GM19239 (cell line): ENCODE data around the gene AOX1.
"Not testable (repeated sequence)": the region's sequence is repeated elsewhere in the genome, so short reads cannot be mapped to it uniquely, and the experiment has no call there.

Source experiments
- DNase-seq: peaks from one replicate; pipeline ENCODE4 v3.0.0; 2011; ENCODE audit warnings: low spot score; ENCODE audit not compliant: insufficient read length
- FAIRE-seq: peaks from 2 replicates; lab custom pipeline; 2011; peaks lifted over from hg19 to GRCh38; lab: Jason Lieb, UNC

The AOX1 gene

DNA sequence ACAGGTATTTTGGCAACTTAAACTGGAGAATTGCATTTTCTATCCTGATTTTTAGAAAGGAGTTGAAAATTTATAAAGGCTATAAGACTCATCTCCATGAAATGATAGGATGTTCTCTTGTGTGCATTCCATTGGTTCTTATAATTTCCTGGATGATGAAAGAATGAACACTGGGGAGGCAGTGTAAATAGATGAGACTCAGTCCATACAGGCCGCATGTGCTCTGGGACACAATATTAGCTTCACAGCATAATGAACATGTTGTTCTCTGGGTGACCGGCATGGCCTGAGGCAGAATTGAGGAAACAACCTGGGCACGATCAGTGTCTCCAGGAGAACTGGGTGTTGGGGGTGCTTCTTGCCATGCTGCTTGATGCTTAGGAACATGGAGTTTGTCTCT, 38.8 kb downstream of the AOX1 start:
- FAIRE-seq = no peak

DNA sequence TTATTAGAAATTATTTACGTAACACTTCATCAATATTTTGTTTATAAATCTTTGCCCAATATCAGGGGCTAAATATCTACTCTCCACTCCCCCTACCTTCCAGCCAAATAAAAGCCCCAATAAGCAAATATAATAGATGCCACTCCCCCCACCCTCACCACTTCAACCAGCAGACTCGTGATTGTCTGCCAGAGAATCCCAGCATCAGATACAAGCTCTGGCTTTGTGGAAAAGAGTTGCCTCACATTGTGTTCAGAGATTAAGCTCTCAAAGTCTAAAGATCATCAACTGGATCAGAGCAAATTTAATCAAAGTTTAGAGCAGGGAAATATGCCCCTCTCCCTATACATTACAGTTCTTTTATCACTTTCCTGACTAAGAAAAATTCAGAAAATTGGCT, 39.5 kb downstream of the AOX1 start:
- DNase-seq = no peak
- no peak for FAIRE-seq

More for the DNA sequence above, 38.8 kb downstream of the AOX1 start:
- DNase-seq = no peak

DNA sequence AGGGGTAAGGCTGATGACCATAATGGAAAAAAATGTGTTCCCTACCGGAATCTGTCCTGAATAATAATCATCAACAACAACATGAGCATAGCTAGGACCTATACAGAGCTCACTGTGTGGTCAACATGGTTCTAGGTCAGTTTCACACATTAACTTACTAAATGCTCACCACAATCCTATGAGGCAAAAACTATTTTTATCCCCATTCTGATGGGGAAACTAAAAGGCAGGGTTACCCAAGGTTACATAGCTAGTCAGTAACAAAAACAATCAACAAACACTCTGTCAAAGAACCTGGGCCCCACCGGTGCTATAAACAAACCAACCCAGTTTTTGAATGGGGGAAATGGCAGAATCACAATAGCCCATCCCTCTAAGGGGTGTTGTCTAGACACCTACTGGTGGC, 40.1 kb downstream of the AOX1 start:
- DNase-seq (no peak), FAIRE-seq (no peak)

DNA sequence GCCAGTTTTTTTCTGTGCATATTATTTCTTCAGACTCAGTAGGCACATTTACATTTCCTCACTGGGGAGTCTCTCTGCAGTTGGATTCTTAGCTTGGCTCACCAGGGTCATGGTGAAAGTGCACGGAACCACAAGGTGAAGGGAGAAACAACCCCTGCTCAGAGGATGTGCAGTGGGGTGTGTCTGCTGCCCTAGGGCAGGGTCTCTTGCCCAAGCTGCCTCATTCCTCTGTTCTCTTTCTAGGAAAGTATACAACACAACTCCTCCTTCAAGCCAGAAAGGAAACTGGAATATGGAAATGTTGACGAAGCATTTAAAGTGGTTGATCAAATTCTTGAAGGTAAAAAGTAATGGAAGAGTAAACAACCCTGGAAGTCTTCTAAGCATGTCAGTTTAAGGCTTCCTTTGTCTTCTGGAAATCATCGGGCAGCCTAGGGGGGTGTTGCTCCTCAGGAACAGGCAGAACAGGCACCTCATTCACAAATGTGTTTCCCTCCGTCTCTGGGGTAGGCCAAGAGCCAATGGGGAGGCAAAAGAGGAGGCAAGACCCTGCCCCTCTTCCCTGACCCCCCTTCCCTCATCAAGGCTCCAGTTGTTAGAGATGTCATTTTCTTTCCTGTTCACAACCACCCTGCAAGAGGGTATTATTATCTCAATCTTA, 41.4 kb downstream of the AOX1 start:
- no peak for FAIRE-seq
- no peak for DNase-seq

DNA sequence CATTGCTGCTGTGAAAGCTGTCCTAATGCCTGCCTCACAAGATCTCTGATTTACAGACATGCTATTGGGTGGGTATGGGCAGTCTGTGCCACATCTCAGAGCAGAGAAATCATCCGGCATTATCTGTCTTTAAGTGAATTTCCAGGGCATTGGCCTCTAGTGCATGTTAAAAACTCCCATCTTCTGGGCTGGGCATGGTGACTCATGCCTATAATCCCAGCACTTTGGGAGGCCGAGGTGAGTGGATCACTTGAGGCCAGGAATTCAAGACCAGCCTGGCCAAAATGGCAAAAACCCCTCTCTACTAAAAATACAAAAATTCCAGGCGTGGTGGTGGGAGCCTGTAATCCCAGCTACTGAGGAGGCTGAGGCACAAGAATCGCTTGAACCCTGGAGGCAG, 42.6 kb downstream of the AOX1 start:
- DNase-seq = not testable (repeated sequence)

DNA sequence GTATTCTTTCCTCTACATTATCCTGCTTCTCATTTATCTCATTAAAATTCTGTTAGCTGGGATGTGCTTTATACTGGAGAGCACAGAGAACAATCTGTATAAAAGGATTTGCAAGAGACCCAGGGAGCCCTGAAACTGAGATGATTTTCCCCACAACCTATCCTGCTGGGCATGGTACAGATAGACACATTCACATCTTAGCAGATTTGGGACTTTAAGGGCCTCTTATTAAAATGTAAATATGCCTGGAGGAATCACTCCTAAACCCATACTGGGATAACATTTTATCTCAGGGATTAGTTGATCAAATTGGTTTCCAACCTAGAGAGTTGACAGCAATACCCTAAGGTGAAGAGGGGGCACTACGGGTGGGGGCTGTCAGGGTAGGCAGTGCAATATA, 45.5 kb downstream of the AOX1 start:
- DNase-seq = no peak
- no peak for FAIRE-seq

More for the DNA sequence above, 42.6 kb downstream of the AOX1 start:
- not testable (repeated sequence) for FAIRE-seq

DNA sequence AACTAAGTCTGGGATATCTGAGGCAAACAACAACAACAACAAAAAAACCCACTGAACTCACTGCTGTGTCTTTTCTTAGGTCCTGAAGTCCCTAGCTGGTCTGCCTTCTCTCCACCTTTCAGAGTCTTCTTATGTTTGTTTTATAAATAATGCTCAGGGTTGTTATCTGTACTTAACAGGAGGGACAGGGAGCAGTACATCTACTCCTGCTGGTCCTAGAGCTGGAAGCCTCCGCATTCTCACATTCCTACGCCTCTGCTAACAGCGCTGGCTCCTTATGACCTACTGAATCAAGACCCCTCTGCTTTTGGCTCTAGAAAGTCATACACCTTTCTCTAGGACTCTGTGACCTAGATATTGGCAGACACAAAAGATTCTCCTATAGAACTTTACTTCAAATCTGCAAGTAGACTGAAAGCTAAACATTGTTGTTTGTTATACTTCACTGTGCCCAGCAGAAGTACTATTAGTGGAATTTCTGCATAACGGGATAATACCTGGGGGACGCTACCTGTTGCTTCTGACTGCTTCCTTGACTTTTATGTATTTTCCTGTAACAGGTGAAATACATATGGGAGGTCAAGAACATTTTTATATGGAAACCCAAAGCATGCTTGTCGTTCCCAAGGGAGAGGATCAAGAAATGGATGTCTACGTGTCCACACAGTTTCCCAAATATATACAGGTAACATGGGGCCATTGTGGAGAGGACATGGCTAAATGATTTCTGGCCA, 48.6 kb downstream of the AOX1 start:
- no peak for FAIRE-seq
- DNase-seq = no peak

DNA sequence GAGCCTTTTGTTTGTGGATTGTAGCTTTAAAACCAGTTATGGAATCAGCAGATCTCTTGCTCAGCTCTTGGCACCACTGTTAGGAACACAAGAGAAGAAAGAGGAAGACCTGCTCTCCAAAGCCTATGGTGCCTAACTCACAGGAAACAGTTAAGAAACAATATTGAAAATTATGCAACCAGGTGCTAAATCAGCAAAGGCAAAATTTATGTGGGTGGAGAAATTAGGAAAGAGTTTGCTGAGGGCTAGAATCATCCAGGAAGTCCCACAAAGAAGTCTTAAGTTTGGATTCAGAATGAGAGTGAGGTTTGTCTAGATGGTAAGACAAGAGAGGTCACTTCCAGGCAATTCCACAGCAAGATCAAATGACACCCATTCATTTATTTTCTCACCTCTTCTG, 49.4 kb downstream of the AOX1 start:
- FAIRE-seq (no peak), DNase-seq (no peak)

DNA sequence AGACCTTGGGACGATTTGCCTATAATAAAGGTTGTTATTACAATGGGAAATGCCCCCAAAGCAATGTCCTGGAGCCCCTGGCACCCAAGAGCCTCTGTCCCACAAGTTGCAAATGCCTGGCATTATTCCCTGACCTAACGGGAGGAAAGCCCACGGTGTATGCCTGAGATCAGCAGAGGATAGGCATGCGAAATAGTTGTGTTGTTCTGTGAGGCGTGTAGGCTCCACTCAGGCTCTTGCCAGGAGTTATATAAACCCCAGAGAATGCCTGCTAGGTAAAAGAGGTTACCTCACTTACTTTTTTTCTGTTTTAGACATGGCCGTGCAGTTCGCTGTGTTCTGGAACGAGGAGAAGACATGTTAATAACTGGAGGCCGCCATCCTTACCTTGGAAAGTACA, 52.1 kb downstream of the AOX1 start:
- FAIRE-seq = no peak
- no peak for DNase-seq

DNA sequence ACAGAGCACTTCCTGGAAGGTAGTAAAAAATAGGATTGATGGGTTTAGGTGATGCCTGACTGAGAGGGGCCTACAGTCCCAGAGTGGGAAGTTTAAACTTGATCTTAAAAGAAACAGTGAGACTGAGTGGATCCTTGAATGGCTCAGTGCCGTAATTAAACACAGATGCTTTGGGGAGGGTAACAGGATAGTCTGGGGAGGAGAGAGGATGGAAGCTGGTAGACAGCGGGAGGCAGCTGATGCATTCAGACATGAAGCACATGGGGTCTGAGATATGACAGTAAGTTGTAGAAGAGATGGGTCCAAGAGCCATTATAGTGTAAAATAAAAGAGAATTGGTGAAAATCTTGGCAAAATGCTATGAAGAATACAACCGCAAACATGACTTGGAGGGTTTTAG, 54.4 kb downstream of the AOX1 start:
- no peak for DNase-seq
- no peak for FAIRE-seq

DNA sequence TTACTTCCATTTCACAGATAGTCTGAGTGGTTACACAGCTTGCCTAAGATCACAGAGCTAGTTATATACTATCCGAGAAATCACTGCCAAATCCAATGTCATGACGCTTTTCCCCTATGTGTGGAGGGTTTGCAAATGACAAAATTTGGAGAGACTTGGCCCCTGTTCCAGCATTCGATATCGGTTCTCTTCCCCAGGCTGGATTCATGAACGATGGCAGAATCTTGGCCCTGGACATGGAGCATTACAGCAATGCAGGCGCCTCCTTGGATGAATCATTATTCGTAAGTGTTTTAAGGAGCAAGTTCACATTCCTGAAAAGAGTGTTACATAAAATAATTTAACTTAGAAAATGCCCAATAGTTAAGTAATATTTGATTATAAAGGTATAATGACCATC, 55.1 kb downstream of the AOX1 start:
- no peak for FAIRE-seq
- DNase-seq = no peak

DNA sequence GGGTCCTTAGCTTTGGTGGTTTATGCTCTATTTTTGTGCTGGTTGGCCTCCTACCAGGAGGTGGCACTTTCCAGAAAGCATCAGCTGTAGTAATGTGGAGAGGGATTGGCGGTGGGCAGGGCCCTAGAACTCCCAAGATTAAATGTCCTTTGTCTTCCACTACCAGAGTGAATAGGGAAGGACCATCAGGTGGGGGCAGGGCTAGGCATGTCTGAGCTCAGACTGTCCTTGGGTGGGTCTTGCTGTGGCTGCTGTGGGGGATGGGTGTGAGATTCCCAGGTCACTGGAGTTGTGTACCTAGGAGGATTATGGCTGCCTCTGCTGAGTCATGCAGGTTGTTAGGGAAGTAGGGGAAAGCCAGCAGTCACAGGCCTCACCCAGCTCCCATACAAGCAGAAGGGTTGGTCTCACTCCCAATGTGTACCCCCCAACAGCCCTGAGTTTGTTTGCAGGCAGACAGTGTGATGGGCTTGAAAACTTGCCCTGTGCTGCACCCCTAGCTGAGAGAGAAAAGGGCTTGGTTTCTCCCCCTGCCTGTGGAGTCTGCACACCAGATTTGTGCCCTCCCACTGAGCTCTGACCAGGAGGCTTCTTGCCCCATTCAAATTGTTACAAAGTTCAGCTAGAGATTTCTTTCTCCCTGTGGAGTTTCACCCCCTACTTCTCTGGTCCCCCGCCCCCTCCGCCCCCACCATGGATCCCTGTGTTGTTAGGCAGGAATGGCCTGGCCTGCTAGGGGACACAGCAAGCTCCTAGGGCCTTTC, 62.9 kb downstream of the AOX1 start:
- FAIRE-seq = not testable (repeated sequence)

DNA sequence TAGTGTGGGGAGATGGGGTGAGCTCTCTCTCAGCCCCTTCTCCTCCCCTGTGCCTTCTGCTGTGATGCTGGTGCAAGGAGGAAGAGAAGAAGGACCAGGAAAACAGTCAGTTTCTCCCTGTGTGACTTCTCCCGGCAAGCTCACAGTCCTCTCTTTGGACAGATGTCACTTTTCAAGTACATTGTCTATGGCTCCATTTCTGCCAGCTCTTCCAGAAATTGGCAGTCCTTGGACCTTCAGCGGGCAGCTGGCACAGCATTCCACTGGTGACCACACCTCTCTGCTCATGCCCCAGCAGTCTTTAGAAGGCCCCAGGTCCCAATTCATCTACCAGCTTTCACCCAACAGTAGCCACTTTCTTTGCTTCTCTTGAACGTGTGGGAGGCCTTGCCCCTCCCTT, 63.9 kb downstream of the AOX1 start:
- FAIRE-seq (no peak), DNase-seq (no peak)

More for the DNA sequence above, 62.9 kb downstream of the AOX1 start:
- not testable (repeated sequence) for DNase-seq

DNA sequence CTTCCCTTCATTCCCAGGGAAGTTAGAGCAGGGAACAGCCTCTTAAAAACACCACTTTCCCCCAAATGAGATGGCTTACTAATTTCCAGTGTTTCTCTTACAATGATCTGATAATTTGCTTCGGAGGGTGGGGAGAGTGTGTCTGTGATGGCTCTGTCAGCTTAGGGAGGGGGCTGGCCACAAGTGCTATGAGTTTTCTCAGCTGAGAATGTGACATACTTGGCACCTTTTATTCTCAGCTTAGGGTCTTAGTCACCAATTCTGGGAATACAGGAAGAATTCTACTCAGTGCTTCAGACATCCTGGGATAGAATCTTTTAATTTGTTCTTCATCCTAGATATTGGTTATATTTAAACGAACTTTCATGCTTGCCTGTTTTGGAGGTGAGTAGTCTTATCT, 64.4 kb downstream of the AOX1 start:
- DNase-seq (no peak), FAIRE-seq (no peak)

DNA sequence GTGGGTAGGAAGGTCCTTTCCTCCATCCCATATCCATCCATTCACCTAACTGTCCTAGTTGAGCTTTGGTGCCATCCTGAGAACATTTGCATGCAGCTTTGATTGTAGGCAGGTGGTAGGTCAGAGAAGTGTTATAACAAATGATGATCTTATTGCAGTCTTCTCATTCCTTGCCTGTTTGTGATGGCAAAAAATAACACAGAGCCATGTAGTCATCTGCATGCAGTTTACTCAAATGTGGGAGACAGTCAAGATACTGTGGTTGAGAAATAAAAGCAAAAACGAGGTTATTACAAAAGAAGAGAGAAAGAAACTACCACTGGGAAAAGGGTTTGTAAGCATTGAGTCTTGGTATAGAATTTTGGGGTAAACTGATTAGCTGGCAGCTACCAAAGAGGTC, 66.3 kb downstream of the AOX1 start:
- FAIRE-seq (no peak), DNase-seq (no peak)

DNA sequence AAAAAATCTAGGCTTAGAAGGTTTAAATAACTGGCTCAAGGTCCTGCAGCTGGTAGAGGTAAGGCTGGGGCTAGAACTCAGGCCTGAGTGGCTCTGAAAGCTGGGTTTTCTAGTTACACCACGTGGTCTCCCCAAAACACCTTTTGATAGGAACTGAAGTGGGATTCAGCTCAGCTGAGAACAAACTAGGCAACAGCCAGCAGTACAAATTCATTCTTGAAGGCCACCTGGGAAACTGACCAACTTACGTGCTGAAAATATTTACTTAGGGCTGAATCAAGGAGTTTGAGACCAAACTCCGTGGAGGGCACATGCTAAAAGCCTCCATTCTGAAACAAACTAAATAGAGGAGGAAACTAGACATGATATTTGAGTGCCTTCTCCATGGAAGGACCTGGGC, 67.2 kb downstream of the AOX1 start:
- FAIRE-seq (no peak), DNase-seq (no peak)

DNA sequence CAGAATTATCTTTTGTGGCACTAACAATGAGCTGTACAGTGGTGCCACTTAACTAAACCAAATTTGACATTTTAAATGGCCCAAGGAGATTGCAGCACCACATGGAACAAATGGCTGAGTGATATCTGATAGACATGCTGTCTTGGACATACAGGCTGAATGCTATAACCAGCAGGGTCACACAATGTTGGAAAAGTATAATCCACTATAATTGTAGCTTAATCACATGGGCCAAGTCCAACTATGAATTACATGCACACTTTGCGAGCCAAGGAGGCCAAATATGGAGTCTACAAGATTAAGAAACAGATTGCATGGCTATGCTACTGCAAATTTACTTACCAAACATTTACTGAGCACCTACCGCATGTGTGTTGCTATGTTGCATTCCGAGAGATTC, 69.0 kb downstream of the AOX1 start:
- DNase-seq = no peak

DNA sequence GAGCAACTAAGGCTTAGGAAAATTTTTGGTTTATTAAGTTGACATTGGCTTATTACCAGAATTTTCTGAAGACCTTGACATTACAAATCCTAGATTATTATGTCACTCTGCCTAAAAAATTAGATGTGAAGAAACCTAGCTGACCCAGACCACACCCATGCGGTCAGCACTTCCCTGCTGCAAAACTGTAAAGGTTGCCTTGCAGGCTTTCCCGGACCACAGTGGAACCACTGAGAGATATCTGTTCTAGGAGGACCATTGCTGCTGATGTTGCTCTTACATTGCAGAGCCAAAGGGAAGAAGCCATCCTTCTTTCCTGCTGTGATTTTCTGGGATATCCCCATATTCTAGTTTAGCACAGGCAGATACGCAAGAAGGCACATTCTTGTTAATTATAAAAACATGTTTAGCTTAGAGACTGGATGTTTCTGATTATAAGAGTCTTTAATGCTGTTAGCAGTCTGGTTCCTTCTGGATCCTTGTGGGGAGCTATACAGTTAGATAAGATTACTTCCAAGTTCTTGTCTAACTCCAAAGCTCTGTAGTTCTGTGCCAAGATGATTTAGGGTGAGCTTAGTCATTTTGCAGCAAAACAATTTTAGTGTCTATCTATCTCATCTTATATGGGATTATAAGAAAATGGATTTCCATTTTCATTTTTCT, 70.2 kb downstream of the AOX1 start:
- no peak for FAIRE-seq
- DNase-seq = no peak

More for the DNA sequence above, 69.0 kb downstream of the AOX1 start:
- FAIRE-seq = no peak

DNA sequence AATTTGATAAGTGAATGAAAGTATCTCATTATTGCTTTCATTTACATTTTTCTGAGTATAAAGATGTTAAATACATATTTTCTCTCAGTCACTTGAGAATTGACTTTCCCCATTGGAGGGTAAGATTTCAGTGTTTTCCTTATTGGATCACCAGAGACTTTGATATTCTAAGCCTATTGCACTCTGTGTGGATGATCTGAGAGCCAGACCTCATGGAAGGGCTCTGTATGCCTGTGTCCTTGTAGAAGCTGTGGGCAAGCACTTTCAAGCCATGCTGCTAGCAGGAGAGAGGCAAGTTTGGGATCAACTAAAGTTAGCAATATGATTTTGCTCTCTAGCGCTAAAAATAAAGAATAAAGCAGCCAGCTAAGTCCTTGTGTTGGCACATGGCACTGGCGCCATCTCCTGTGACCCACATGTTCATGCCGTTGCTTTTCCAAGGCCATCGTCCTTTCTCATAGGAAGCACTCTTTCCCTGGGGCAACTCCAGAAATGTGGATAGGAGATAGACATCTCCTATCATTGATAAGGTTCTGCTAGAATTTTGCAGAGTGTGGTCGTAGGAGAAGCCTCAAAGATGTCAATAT, 72.6 kb downstream of the AOX1 start:
- no peak for FAIRE-seq
- DNase-seq = no peak

DNA sequence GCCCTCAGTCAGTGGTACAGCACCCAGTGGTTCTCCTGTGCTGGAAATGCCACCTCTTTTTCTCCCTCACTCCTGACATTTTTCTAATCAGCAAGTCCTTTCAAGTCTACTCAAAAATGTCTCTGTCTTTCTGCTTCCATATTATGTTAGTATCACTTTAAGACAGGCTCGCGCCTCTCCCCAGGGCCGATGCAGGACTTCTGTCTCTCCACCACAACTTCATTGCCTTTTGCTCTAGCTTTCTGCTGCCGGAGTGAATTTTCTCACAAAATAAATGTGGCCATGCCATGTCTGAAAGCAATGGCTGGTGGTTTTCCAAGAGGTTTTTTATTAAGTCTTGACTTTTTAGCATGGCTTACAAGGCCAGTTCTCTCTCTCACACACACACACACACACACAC, 73.6 kb downstream of the AOX1 start:
- FAIRE-seq (no peak), DNase-seq (no peak)
